ENCODE results near the gene IL9.

IL9 gene

GRCh38 chr5:135895474-135896006, at the start of gene IL9:
IL9 (minus strand) TSS chr5:135895841; CDS start chr5:135895816, 25 bp downstream.
- Histone ChIP-seq H3K4me1 (ENCODE audit: control insufficient read depth, insufficient read depth, low read length) (no peaks in the 10 kb centered on the region), H3K27ac (ENCODE audit: low read depth, low read length) (no peak within 1 kb of the TSS), H3K9me3 (ENCODE audit: control insufficient read depth, insufficient read depth, low read length) (no peaks in the 10 kb centered on the region), H3K9ac (ENCODE audit: low read depth, low read length) (no peak within 1 kb of the TSS), H3K36me3 (ENCODE audit: control insufficient read depth, insufficient read depth, low read length) (no peaks in the 10 kb centered on the region), H3K27me3 (ENCODE audit: control insufficient read depth, insufficient read depth, low read length) (no peaks in the 10 kb centered on the region; the same call in 1 of the 2 replicates), H3K4me3 (ENCODE audit: low read depth, low read length) (no peak within 1 kb of the TSS)

GRCh38 chr5:135944967-135945560, 49.4 kb upstream of the IL9 start:
- H3K4me3 ChIP-seq (ENCODE audit: low read depth, low read length): no peak overlapping the region
- no peaks in the 10 kb centered on the region for H3K9me3 ChIP-seq (ENCODE audit: control insufficient read depth, insufficient read depth, low read length)
- no peak overlapping the region for H3K27ac ChIP-seq (ENCODE audit: low read depth, low read length)
- no peaks in the 10 kb centered on the region for H3K36me3 ChIP-seq (ENCODE audit: control insufficient read depth, insufficient read depth, low read length)
- H3K27me3 ChIP-seq (ENCODE audit: control insufficient read depth, insufficient read depth, low read length): no peaks in the 10 kb centered on the region
- no peak overlapping the region for H3K9ac ChIP-seq (ENCODE audit: low read depth, low read length)
- no peaks in the 10 kb centered on the region for H3K4me1 ChIP-seq (ENCODE audit: control insufficient read depth, insufficient read depth, low read length)

GRCh38 chr5:135944564-135944963, 48.9 kb upstream of the IL9 start:
- Histone ChIP-seq H3K27ac (ENCODE audit: low read depth, low read length) (no peak overlapping the region), H3K9me3 (ENCODE audit: control insufficient read depth, insufficient read depth, low read length) (no peaks in the 10 kb centered on the region), H3K27me3 (ENCODE audit: control insufficient read depth, insufficient read depth, low read length) (no peaks in the 10 kb centered on the region), H3K4me1 (ENCODE audit: control insufficient read depth, insufficient read depth, low read length) (no peaks in the 10 kb centered on the region), H3K4me3 (ENCODE audit: low read depth, low read length) (no peak overlapping the region), H3K36me3 (ENCODE audit: control insufficient read depth, insufficient read depth, low read length) (no peaks in the 10 kb centered on the region), H3K9ac (ENCODE audit: low read depth, low read length) (no peak overlapping the region)

GRCh38 chr5:135942202-135942771, 46.6 kb upstream of the IL9 start:
- no peaks in the 10 kb centered on the region for H3K36me3 ChIP-seq (ENCODE audit: control insufficient read depth, insufficient read depth, low read length)
- H3K27ac ChIP-seq (ENCODE audit: low read depth, low read length): no peak overlapping the region
- H3K9me3 ChIP-seq (ENCODE audit: control insufficient read depth, insufficient read depth, low read length): no peaks in the 10 kb centered on the region
- H3K27me3 ChIP-seq (ENCODE audit: control insufficient read depth, insufficient read depth, low read length): no peaks in the 10 kb centered on the region
- no peaks in the 10 kb centered on the region for H3K4me1 ChIP-seq (ENCODE audit: control insufficient read depth, insufficient read depth, low read length)
- no peak overlapping the region for H3K9ac ChIP-seq (ENCODE audit: low read depth, low read length)
- H3K4me3 ChIP-seq (ENCODE audit: low read depth, low read length): no peak overlapping the region

GRCh38 chr5:135941711-135942110, 46.1 kb upstream of the IL9 start:
- H3K27ac ChIP-seq (ENCODE audit: low read depth, low read length): no peak overlapping the region
- no peaks in the 10 kb centered on the region for H3K27me3 ChIP-seq (ENCODE audit: control insufficient read depth, insufficient read depth, low read length)
- H3K4me1 ChIP-seq (ENCODE audit: control insufficient read depth, insufficient read depth, low read length): no peaks in the 10 kb centered on the region
- H3K9me3 ChIP-seq (ENCODE audit: control insufficient read depth, insufficient read depth, low read length): no peaks in the 10 kb centered on the region
- no peak overlapping the region for H3K4me3 ChIP-seq (ENCODE audit: low read depth, low read length)
- H3K9ac ChIP-seq (ENCODE audit: low read depth, low read length): no peak overlapping the region
- no peaks in the 10 kb centered on the region for H3K36me3 ChIP-seq (ENCODE audit: control insufficient read depth, insufficient read depth, low read length)

- no peak overlapping the region for H3K9ac ChIP-seq (ENCODE audit: low read depth, low read length)
- H3K27ac ChIP-seq (ENCODE audit: low read depth, low read length): no peak overlapping the region
- no peaks in the 10 kb centered on the region for H3K36me3 ChIP-seq (ENCODE audit: control insufficient read depth, insufficient read depth, low read length)
- no peaks in the 10 kb centered on the region for H3K4me1 ChIP-seq (ENCODE audit: control insufficient read depth, insufficient read depth, low read length)
- peaks cover 8% of the 10 kb centered on the region for H3K27me3 ChIP-seq (ENCODE audit: control insufficient read depth, insufficient read depth, low read length)
- no peaks in the 10 kb centered on the region for H3K9me3 ChIP-seq (ENCODE audit: control insufficient read depth, insufficient read depth, low read length)
- no peak overlapping the region for H3K4me3 ChIP-seq (ENCODE audit: low read depth, low read length)
Measured at GRCh38 chr5:135937245-135937911, 41.7 kb upstream of the IL9 start.

GRCh38 chr5:135934939-135935338, 39.3 kb upstream of the IL9 start:
- Histone ChIP-seq H3K27me3 (ENCODE audit: control insufficient read depth, insufficient read depth, low read length) (peaks cover 32% of the 10 kb centered on the region), H3K9me3 (ENCODE audit: control insufficient read depth, insufficient read depth, low read length) (no peaks in the 10 kb centered on the region), H3K27ac (ENCODE audit: low read depth, low read length) (no peak overlapping the region), H3K36me3 (ENCODE audit: control insufficient read depth, insufficient read depth, low read length) (no peaks in the 10 kb centered on the region), H3K4me1 (ENCODE audit: control insufficient read depth, insufficient read depth, low read length) (no peaks in the 10 kb centered on the region), H3K4me3 (ENCODE audit: low read depth, low read length) (no peak overlapping the region), H3K9ac (ENCODE audit: low read depth, low read length) (no peak overlapping the region)

- H3K27me3 ChIP-seq (ENCODE audit: control insufficient read depth, insufficient read depth, low read length): peaks cover 65% of the 10 kb centered on the region
- H3K36me3 ChIP-seq (ENCODE audit: control insufficient read depth, insufficient read depth, low read length): no peaks in the 10 kb centered on the region
- no peak overlapping the region for H3K9ac ChIP-seq (ENCODE audit: low read depth, low read length)
- no peaks in the 10 kb centered on the region for H3K4me1 ChIP-seq (ENCODE audit: control insufficient read depth, insufficient read depth, low read length)
- no peak overlapping the region for H3K27ac ChIP-seq (ENCODE audit: low read depth, low read length)
- peak overlapping the region; percentile 62 for H3K4me3 ChIP-seq (ENCODE audit: low read depth, low read length)
- H3K9me3 ChIP-seq (ENCODE audit: control insufficient read depth, insufficient read depth, low read length): no peaks in the 10 kb centered on the region
Measured at GRCh38 chr5:135930949-135931295, 35.3 kb upstream of the IL9 start.

- no peak overlapping the region for H3K27ac ChIP-seq (ENCODE audit: low read depth, low read length)
- H3K4me1 ChIP-seq (ENCODE audit: control insufficient read depth, insufficient read depth, low read length): no peaks in the 10 kb centered on the region
- H3K27me3 ChIP-seq (ENCODE audit: control insufficient read depth, insufficient read depth, low read length): peaks cover 65% of the 10 kb centered on the region
- H3K36me3 ChIP-seq (ENCODE audit: control insufficient read depth, insufficient read depth, low read length): no peaks in the 10 kb centered on the region
- H3K4me3 ChIP-seq (ENCODE audit: low read depth, low read length): peak overlapping the region; percentile 62
- H3K9ac ChIP-seq (ENCODE audit: low read depth, low read length): no peak overlapping the region; the same call in 1 of the 2 replicates
- H3K9me3 ChIP-seq (ENCODE audit: control insufficient read depth, insufficient read depth, low read length): no peaks in the 10 kb centered on the region
Measured at GRCh38 chr5:135930029-135930948, 34.6 kb upstream of the IL9 start.

- Histone ChIP-seq H3K4me1 (ENCODE audit: control insufficient read depth, insufficient read depth, low read length) (no peaks in the 10 kb centered on the region), H3K36me3 (ENCODE audit: control insufficient read depth, insufficient read depth, low read length) (no peaks in the 10 kb centered on the region), H3K4me3 (ENCODE audit: low read depth, low read length) (no peak overlapping the region), H3K9ac (ENCODE audit: low read depth, low read length) (no peak overlapping the region), H3K9me3 (ENCODE audit: control insufficient read depth, insufficient read depth, low read length) (no peaks in the 10 kb centered on the region), H3K27me3 (ENCODE audit: control insufficient read depth, insufficient read depth, low read length) (peaks cover 5% of the 10 kb centered on the region), H3K27ac (ENCODE audit: low read depth, low read length) (no peak overlapping the region)
Measured at GRCh38 chr5:135921388-135921787, 25.7 kb upstream of the IL9 start.
